GM19043 (cell line): Measurements from ENCODE around the gene GAST.

Experiments
- ATAC-seq: cut with Tn5 transposase; IDR thresholded peaks from one replicate; pipeline ENCODE4 v1.9.1; 2021; ENCODE audit warnings: low read depth; ENCODE audit not compliant: unreplicated experiment

The GAST gene

DNA sequence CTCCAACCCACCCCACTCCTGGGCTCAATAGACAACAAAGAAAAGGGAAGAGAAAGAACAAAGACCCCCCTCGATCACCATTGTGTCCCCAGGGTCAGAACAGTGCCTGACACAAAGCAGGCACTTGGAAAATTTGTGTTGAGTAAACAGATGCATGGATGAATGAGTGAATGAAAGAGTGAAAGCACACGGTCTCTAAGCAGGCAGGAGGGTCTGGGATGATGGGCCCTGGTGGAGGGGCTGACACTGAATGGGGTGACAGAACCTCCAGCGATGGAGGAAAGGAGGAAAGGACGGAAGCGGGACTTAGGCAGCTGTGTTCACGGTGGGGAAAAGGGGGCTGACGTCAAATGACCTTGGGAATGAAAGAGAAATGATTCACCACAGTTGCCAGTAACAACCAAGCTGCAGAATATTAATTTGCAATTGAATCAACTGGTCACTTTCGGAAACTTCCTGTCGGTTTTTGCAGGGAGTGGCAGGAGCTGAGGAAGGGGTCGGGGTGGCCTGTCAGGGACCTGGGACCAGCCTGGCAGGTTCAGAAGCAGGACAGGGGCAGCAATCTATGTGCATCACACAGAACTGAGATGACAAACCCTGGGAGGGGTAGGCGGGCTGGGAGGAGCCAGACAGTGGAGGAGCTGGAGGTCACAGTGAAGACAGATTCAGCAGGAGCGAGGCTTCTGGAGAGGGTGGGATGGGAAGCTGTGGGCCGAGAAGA is 6.7 kb upstream of the GAST start:
- ATAC-seq = no peak

DNA sequence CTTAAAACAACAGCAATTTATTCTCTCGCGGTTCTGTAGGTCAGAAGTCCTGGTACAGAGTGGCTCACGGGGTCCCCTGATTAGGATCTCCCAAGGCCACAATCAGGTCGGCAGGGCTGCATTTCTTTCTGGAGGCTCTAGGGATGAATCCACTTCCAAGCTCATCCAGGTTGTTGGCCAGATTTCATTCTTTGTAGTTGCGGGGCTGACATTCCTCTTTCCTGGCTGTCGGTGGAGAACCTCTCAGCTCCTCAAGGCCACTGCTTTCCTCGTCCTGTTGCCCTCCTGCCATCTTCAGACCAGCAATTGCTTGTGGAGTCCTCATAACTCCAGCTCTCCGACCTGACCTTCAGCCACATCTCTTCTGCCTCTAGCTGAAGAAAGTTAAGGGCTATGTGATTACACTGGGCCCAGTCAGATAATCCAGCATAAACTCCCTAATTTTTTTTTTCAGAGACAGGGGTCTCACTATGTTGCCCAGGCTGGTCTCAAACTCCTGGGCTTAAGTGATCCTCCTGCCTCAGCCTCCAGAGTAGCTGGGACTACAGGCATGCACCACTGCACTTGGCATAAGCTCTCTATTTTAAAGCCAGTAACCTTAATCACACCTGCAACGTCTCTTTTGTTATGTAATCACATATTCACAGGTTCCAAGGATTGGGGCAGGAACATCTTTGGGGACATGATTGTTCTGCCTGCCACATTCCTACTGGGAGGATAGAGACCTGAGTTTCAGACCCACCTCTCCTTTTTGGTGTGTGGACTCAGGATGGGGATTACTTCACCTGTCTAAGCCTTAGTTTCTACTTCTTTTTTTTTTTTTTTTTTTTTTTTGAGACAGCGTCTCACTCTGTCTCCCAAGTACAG is 4.1 kb upstream of the GAST start:
- ATAC-seq = no peak

DNA sequence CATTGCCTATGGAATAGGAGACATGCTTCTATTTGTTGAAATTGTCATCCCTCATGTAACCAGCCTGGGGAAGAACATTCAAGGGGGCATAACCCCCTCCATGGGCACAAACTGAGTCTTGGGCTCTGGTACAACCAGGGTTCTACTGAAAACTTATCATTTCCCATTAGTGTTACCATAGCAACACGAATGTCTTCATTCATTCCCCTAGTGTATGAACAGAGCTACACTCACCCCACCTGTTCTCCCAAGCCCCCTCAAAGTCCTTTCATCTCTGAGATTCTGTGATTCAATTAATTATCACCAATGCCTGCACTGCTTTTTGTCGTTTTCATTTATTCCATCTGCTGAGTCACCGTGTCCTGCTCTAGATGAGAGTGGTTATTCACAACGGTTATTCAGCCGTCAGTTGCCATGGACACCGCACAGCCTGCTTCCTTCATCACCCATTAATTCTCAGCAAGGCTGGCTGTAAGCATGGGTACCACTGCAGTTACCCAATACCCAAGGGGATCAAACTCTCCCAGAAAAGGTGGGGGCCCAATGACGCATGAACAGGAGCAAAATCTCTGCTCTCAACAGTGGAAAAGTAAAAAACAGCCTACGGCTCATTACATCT is 1.6 kb upstream of the GAST start:
- ATAC-seq = no peak

DNA sequence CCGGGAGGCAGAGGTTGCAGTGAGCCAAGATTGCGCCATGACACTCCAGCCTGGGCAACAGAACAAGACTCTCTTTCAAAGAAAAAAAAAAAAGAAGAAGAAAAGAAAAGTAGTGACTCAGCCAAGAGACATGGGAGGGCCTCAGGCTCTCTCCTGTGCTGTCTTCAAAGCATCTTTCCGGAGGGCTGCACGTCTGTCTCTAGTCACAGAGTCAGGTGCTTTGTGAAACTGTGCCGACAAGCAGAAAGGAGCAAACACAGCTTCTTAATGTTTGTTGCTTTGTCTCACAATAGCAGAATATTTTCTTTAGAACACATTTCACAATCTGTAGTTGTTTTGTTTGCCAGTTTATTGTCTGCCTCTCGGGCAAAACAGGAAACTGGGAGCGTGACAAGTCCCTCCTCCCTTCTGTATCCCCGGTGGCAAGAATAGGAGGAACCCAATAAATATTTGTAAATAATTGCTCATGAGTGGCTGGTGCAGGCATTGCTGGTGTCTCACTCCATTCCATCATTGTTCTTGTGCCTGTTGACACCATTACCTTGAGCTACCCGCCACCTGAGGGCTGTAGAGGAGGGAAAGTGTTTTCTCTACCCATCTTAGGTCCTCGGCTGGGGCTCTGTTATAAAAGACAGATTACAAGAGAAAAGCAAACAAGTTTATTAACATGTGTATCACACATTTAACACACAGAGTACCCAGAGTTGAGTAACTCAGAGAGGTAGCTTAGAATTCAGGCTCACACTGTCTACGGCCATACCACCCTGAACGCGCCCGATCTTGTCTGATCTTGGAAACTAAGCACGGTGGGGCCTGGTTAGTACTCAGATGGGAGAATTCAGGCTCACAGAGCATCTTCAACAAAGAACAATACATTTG is 5.5 kb downstream of the GAST start:
- no peak for ATAC-seq

DNA sequence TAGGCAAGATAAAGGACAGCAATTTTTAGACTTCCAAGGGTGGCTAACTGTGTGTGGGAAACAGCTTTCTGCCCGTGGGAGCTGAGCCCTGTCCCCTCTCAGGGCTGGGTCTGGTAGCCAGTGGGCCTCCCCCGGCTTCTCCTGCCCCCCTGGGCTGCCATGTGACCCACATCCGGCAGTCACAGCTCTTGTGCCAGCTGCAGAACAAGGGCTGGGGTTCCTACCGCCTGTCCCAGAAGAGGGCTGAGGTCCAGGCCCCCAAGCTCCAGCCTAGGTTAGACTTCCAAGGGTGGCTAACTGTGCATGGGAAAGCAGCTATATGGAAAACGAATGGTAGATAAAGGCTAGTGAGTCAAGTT is 6.1 kb downstream of the GAST start:
- ATAC-seq = no peak

DNA sequence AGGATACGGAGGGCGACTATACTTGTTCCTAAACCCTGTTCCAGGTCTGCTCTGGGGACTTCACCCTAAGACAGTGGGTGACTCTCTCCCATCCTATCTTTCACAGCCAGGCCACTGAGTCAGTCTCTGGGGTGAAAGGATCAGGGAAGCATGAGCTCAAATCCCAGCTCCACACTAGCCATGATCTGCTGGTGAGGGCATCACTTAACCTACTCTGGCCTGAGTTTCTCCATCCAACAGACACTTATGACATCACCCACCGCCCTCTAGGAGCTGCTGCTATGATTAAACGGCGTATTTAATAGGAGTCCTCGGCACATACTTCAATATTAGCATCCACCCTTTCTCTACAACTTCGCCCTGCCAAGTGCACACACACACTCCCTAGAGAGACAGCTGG is 10.1 kb downstream of the GAST start:
- ATAC-seq = no peak

DNA sequence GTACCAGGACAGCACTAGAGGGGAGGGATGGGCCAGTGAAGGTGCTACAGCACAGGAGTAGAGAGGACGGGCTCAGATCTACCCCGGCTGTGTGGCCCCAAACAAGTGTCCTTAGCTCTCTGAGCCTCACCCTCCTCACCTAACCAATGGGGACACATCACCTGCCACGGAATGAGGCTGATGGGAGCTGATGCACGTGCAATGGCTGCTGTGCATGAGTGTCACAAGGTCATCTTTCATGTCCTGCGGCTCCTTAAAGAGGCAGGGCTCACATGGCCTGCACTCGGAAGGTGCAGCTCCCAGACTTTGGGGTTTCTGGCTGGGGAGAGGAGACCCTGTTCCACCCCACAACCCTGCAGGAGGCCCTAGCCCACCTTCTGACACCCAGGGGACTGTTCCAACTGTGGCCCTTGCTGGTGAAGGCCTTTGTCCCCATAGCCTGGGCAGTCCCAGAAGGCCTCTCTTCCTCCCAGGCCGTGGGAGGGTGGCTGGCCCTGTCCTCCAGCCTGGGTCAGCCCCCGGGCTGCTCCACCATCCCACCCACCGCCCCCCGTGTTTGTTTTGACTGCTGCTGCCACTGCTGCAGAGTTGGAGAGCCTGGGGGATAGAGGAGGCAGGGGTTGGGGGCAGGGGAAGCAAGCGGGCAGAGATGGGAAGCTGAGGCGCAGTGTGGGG is 11.8 kb downstream of the GAST start:
- no peak for ATAC-seq

DNA sequence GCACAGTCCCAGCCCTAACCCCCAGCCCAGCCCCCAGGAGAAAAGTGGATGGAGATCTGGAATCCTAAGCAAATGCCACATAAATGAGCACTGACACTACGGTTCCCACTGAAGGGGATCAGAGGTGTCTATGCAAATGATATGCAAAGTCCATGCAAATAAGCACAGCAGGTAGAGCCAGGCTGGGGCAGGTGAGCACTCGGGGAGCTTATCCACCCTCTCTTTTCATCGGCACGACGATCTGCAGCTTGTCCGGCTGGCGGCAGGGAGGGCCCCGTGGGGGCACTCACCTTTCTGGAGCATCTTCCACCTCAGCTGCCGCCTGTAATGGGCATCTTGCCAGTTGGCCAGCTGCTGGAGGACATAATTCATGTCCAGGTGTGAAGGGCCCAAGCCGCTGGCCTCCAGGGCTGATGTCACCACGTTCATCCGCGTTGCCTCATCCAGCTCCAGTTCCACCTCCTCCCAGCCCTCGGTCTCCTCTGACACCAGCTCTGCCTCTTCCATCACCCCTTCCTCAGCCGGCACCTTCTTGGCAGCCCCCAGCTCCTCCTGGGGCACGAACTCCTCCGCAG is 12.4 kb downstream of the GAST start:
- no peak for ATAC-seq

DNA sequence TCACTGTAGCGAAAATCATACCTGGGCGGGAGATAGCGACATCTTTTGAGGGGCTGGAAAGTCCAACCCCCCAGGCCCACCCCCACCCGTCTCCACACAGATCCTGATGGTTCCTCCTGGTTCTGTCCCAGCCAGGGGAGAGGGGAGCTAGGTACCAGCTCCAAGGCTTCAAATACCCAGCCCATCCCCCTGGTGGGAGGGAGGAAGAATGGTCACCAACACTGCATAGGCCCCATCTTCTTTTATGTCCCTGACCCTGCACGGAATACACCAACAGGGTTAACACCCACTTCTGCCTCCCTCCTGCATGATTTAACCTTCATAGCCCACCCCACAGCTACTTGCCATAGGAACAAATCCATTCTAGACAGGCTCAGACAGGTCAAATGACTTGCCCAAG is 13.0 kb downstream of the GAST start:
- no peak for ATAC-seq

DNA sequence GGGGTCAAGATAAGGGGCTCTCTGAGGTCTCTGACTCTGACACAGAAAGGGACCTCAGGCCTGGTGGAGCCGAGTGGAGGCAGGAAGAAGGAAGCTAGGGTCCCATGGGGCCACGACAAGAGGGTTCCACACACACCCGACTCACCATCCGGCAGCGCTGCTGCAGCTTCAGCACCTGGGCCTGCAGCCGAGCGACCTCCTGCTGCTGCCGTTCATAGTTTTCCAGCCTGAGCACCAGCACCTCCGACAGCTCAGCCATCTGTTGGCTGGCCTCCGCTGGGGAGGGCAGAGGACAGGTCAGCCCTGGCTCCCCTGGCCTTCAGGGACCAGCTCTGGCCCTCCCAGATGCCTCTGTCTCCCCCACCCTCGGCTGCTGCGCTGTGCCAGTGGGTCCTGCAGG is 15.9 kb downstream of the GAST start:
- ATAC-seq = no peak

DNA sequence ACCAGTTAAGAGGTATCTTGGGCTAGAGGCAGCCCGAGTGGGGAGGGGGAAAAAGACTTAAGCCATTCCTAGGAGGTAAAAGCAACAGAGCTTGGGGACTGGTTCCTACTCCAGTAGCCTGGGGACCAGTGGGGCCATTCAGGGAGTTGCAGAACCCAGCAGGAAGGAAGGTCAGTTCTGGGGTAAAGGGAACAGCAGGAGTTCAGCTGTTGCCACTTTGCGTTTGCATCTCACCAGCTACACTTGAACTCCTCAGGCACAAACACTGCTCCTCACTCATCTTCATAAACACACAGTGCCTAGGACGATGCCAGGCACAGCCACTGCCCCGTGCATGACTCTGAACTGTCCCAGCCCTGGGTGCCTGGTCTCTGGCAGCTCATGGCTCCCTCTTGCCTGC is 18.3 kb downstream of the GAST start:
- no peak for ATAC-seq

DNA sequence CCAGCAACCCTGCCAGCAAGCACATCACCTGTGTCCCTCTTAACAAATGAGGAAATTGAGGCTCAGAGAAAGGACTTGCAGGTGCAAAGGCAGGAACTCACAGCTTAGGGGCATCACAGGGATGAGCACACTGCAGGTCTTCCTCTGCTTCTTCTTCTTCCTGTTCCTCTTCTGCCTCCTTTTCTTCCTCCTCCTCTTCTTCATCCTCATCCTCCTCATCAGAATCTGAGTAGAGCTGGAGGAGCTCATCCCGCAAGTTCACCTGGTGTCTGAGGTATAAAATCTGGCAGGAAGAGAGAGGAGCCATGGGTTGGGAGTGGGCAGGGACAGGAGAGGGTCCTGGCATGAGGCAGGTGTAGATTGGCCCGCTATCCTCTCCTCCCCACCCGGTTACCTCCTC is 19.7 kb downstream of the GAST start:
- no peak for ATAC-seq

DNA sequence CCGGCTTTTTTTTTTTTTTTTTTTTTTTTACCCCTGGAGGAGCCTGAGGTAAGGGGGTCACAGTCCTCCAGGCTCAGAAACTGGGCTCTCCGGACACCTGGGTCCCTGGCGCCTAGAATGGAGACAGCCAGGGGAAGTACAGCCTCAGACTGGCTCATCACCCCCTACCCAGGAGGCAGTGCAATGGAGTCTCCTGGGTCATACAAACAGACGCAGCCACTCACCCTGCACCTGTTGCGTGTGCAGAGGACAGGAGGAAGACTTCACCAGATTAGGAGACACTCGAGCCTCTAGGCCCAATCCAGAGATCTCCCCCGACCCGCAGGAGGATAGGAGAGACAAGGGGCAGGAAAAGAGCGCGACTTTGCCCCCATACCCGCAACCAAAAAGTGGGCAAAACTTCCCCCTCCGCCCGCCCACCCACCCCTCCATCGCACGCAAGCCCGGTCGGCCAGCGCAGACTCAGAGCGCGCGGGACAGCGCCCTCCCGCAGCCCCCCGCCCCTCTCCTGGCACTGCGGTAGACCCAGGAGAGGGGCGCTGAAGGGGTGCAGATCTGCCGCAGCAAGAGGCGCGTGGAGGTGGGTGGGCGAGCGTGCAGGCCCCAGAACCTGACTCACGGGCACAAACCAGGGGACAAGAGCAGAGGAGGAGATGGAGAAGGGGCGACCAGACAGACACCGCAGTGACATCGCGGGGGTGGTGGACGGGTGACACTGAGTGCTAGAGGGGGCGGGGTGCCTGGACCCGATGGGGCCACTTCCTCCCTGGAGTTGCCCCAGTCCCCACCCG is 21.4 kb downstream of the GAST start:
- ATAC-seq = no peak

DNA sequence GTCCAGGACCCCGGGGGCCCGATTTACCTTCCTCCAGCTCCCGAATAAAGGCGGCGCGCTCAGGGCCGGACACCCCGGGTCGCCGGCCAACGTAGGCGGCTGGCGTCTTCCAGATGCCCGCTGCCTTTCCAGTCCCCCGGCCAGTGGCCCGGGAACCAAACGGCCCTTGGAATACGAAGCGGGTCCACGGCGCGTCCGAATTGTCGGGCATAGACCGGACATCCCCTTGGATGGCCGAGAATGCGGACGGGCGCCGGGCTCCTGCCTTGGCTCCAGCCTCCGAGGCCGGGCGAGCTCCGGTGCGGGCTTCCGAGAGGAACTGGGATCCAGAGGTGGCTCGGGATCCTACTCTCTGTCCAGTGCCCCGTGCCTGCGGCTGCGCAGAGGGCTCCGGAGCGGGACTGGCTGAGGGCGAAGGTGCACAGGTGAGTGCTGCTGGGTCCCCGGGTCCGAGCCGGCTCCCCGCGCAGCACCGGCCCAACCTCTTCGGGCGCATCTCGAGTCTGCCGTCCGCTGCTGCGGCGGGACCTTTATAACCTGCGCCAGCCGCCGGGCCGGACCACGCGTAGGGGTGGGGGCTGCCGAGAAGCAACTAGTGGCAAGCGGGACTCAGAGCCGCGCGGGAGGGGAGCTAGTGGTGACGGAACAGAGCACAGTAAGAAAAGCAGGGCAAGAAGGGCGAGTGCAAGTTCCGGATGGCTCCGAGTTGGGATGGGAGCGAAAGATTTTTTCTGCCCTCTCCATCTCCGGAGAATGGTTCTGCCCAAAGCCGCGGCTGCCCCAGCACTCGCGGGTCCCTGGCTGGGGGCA is 22.2 kb downstream of the GAST start, which contains the start of gene HAP1:
Gene HAP1 (minus strand): TSS at position 505 of the 810 bp plus-strand sequence. CDS start 9 bp downstream, at position 496.
- no peak for ATAC-seq

DNA sequence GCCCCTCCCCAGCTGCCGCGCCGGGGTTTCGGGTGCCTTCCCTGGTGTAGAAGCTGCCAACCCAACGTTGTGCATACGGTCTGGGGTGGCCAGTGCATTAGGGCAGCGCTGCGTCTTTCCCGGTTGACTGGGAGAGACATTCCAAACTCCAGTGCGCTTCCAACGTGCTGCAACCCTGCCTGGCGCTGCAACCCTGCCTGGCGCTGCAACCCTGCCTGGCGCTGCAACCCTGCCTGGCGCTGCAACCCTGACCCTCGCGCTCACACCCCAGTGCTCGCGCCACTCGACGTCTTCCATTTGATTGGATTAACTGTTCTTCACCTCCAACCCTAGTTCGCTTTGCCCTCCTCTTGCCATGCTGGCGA is 22.8 kb downstream of the GAST start:
- no peak for ATAC-seq

DNA sequence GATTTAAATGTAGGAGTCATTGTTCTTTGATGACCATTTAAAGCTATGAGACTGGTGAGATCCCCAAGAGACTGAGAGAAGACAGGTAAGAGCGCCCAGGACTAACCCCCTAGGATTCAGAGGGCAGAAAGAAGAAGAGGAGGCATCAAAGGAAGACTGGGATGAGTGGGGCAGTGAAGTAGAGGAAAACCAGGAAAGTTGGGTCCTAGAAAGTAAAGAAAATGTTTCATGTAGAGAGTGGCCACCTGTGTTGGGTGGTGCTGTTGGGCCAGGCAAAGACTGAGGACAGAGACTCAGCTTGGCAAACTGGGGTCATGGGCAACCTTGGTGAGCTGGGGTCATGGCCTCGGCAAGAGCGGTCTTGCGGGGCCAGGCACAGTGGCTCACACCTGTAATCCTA is 23.6 kb downstream of the GAST start:
- no peak for ATAC-seq

DNA sequence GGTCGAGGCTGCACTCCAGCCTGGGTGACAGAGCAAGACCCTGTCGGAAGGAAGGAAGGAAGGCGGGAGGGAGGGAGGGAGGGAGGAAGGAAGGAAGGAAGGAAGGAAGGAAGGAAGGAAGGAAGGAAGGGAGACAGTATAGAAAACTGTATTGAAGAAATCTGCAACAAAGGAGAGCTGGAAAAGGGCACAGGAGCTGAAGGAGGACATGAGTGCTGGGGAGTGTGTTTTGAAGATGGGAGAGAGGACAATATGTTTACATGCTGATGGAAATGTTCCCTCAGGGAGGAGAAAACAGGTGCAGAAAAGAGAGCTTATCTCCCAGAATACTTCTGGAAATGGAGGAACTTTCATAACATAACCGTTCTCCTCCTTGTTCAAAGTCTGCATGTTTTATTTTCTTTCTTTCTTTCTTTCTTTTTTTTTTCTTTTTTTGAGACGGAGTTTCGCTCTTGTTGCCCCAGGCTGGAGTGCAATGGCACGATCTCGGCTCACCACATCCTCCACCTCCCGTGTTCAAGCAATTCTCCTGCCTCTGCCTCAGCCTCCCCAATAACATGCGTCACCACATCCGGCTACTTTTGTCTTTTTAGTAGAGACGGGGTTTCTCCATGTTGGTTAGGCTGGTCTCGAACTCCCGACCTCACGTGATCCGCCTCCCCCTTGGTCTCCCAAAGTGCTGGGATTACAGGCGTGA is 25.0 kb downstream of the GAST start:
- no peak for ATAC-seq

DNA sequence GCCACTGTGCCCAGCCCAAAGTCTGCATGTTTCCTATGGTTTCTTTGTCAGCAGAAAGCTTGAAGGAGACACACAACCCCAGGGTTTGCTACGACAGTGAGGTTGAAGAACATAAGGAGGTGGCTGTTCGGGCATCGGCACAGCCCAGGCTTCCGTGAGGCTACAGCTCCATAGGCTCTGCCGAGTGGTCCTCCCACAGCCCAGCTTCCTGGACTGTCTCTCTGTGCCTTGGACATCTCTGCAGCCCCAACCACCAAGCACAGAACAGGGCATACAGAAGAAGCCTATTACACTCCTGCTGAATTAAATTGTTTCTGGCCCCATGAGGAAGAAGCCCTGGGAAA is 25.5 kb downstream of the GAST start:
- ATAC-seq = no peak
